Endothelial cell of umbilical vein (primary cell): ENCODE measurements around the gene SPRYD3.

Experiments
- EZH2 ChIP-seq: IDR thresholded peaks from 2 replicates; pipeline ENCODE4 v1.6.1; 2012; ENCODE audit warnings: borderline replicate concordance, low read depth, mild to moderate bottlenecking, moderate library complexity, low read length, inconsistent platforms; ENCODE audit not compliant: severe bottlenecking
- POLR2A ChIP-seq: IDR thresholded peaks from 2 replicates; pipeline ENCODE4 v1.6.1; 2012; ENCODE audit warnings: low read depth, mild to moderate bottlenecking, control low read depth, low read length
- POLR2AphosphoS5 ChIP-seq: IDR thresholded peaks from 2 replicates; pipeline ENCODE4 v1.6.1; 2012; ENCODE audit warnings: low read depth, mild to moderate bottlenecking, control low read depth, low read length, moderate library complexity; ENCODE audit not compliant: insufficient read depth
- TF ChIP-seq, protein P1 (sequence below), 2 donors: IDR thresholded peaks; 1 replicate in 1 of 2; 2 replicates in 1 of 2; pipeline ENCODE4 v1.5.1; 2011; ENCODE audit warnings: low read length in 2 of 2, mild to moderate bottlenecking in 2 of 2, moderate library complexity in 2 of 2, control low read depth in 1 of 2, inconsistent platforms in 1 of 2, low read depth in 1 of 2; ENCODE audit not compliant: insufficient read depth in 1 of 2; ENCODE audit errors: extremely low read depth in 1 of 2

DNA sequence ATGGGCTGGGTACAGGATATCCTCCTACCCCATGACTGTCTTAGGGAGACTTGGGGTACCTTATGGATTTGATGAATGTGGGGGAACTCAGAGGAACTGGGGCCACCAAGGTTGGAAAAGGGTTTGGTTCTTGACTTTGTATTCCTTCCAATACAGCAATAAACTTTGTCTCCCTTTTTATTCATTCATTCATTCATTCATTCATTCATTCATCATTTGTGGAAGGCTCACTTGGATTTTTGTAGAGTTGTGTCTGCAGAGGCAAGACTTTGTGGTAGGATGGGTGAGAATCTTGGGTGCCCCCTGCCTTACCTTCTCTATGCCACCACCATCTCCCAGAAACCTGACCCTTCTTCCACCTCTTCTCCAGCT lies 45.1 kb upstream of the SPRYD3 start:
- TF ChIP-seq POLR2AphosphoS5 (no peak), EZH2 (no peak), POLR2A (no peak)
- TF ChIP-seq, protein P1, sequence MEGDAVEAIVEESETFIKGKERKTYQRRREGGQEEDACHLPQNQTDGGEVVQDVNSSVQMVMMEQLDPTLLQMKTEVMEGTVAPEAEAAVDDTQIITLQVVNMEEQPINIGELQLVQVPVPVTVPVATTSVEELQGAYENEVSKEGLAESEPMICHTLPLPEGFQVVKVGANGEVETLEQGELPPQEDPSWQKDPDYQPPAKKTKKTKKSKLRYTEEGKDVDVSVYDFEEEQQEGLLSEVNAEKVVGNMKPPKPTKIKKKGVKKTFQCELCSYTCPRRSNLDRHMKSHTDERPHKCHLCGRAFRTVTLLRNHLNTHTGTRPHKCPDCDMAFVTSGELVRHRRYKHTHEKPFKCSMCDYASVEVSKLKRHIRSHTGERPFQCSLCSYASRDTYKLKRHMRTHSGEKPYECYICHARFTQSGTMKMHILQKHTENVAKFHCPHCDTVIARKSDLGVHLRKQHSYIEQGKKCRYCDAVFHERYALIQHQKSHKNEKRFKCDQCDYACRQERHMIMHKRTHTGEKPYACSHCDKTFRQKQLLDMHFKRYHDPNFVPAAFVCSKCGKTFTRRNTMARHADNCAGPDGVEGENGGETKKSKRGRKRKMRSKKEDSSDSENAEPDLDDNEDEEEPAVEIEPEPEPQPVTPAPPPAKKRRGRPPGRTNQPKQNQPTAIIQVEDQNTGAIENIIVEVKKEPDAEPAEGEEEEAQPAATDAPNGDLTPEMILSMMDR (IDR thresholded peaks at IDR 0.05; ENCODE audit: extremely low read depth in 1 of 2, insufficient read depth in 1 of 2, low read depth in 1 of 2, low read length in 2 of 2): no peak
